Hindlimb muscle (tissue), 1 donor: Measurements from ENCODE around the gene MINK1. TPM values are rescaled to one million over a fixed set of nuclear protein-coding genes. Genes with fewer than 3 reads are reported as not detected.

ENCODE experiments used
- DNase-seq: peaks from one replicate; pipeline ENCODE4 v3.0.0-alpha.2; 2013
- polyA plus RNA-seq: library from polyadenylated mRNA; unstranded; fragments of 120-200 nt; gene quantifications from one replicate; pipeline ENCODE4 v1.2.1, GENCODE V29; 2013; ENCODE audit not compliant: insufficient read length

Gene MINK1
- polyA plus RNA-seq, 1 donor: 28.3 TPM

GRCh38 chr17:4935650-4936049 is 102.5 kb downstream of the MINK1 start:
- no peak for DNase-seq

- no peak for DNase-seq
Observed at GRCh38 chr17:4936436-4936835, 103.3 kb downstream of the MINK1 start.

GRCh38 chr17:4937553-4937952 is 104.4 kb downstream of the MINK1 start:
- no peak for DNase-seq

- DNase-seq: no peak
Observed at GRCh38 chr17:4938069-4938491, 104.9 kb downstream of the MINK1 start.

- no peak for DNase-seq
Observed at GRCh38 chr17:4938688-4939545, 105.8 kb downstream of the MINK1 start.

GRCh38 chr17:4939546-4939795 is 106.3 kb downstream of the MINK1 start:
- DNase-seq: no peak

- peak; percentile 99 for DNase-seq
Observed at GRCh38 chr17:4939796-4940554, 106.8 kb downstream of the MINK1 start, which contains the start of the genes RNF167 and SLC25A11. TSS of gene RNF167 (plus strand) at chr17:4940268. CDS start at chr17:4940910, 642 bp downstream. TSS of gene SLC25A11 (minus strand) at chr17:4940046. CDS start at chr17:4939910, 136 bp downstream.

- no peak for DNase-seq
Observed at GRCh38 chr17:4940555-4941318, 107.6 kb downstream of the MINK1 start.

GRCh38 chr17:4941319-4941610 is 108.1 kb downstream of the MINK1 start:
- no peak for DNase-seq

GRCh38 chr17:4942760-4943508 is 109.8 kb downstream of the MINK1 start:
- no peak for DNase-seq

- no peak for DNase-seq
Observed at GRCh38 chr17:4944163-4944553, 111.0 kb downstream of the MINK1 start.

GRCh38 chr17:4944554-4945175 is 111.5 kb downstream of the MINK1 start:
- DNase-seq: no peak

- no peak for DNase-seq
Observed at GRCh38 chr17:4945176-4945943, 112.2 kb downstream of the MINK1 start.

GRCh38 chr17:4945944-4946280 is 112.8 kb downstream of the MINK1 start:
- DNase-seq: no peak

- DNase-seq: no peak
Observed at GRCh38 chr17:4946312-4946976, 113.3 kb downstream of the MINK1 start.

- no peak for DNase-seq
Observed at GRCh38 chr17:4947010-4947410, 113.9 kb downstream of the MINK1 start.
